ENCODE results near the gene MTHFD2. TPM values are rescaled to one million over a fixed set of nuclear protein-coding genes. Genes with fewer than 3 reads are reported as not detected.

The MTHFD2 gene
- polyA plus RNA-seq (2011; rRNA removed) = 282 and 380 TPM in 2 replicates
- polyA minus RNA-seq (2011; rRNA and poly(A)+ RNA removed) = 200 and 277 TPM in 2 replicates

- H3K4me3 ChIP-seq (ENCODE audit: low read depth, low read length) = peak within 1 kb of the TSS; percentile 100
- peak; percentile 91 for TF ChIP-seq CTCF (IDR thresholded peaks at IDR 0.05; ENCODE audit: insufficient read depth, low read depth, low read length)
- ChIA-PET POLR2A (no interaction called here), CTCF (interaction anchor here (0.8 to 2.1 kb wide), 13 partner anchors 9 to 374 kb away, joined by 3 to 10 read pairs (median 4); partner anchors contain the start of gene MOB1A)
- peak; percentile 84 for DNase-seq (ENCODE audit: low read depth)
- no peaks in the 10 kb centered on the region for H3K27me3 ChIP-seq (ENCODE audit: control insufficient read depth, insufficient read depth, low read length)
- no peaks in the 10 kb centered on the region for H3K36me3 ChIP-seq (ENCODE audit: control insufficient read depth, insufficient read depth, low read length)
Measured at GRCh38 chr2:74198461-74199274, at the start of gene MTHFD2. Gene MTHFD2, plus strand, starts transcription at chr2:74198615. Its CDS starts 27 bp downstream, at chr2:74198642.

- Histone ChIP-seq H3K4me3 (ENCODE audit: low read depth, low read length) (no peak overlapping the region), H3K27me3 (ENCODE audit: control insufficient read depth, insufficient read depth, low read length) (no peaks in the 10 kb centered on the region), H3K36me3 (ENCODE audit: control insufficient read depth, insufficient read depth, low read length) (peaks cover 2% of the 10 kb centered on the region; the same call in 1 of the 2 replicates)
- CTCF ChIA-PET = interaction anchor here (0.6 to 6.5 kb wide), 5 partner anchors 10 to 325 kb away, joined by 3 to 57 read pairs (median 3); no protein-coding TSS in a partner anchor
- no peak for TF ChIP-seq CTCF (IDR thresholded peaks at IDR 0.05; ENCODE audit: insufficient read depth, low read depth, low read length)
- no peak for DNase-seq (ENCODE audit: low read depth)
- POLR2A ChIA-PET = interaction anchor here (0.6 kb wide), 1 partner anchor 35 kb away, joined by 7 read pairs; no protein-coding TSS in a partner anchor
Measured at GRCh38 chr2:74149247-74149525, 49.2 kb upstream of the MTHFD2 start.

GRCh38 chr2:74149570-74150319 is 48.7 kb upstream of the MTHFD2 start:
- POLR2A ChIA-PET = no interaction called here
- no peak for TF ChIP-seq CTCF (IDR thresholded peaks at IDR 0.05; ENCODE audit: insufficient read depth, low read depth, low read length)
- H3K36me3 ChIP-seq (ENCODE audit: control insufficient read depth, insufficient read depth, low read length) = no peaks in the 10 kb centered on the region; the same call in 1 of the 2 replicates
- H3K27me3 ChIP-seq (ENCODE audit: control insufficient read depth, insufficient read depth, low read length) = no peaks in the 10 kb centered on the region
- CTCF ChIA-PET = interaction anchor here (0.6 to 6.5 kb wide), 4 partner anchors 11 to 400 kb away, joined by 3 to 57 read pairs (median 8); no protein-coding TSS in a partner anchor
- DNase-seq (ENCODE audit: low read depth) = no peak
- no peak overlapping the region for H3K4me3 ChIP-seq (ENCODE audit: low read depth, low read length)

GRCh38 chr2:74152954-74153353 is 45.5 kb upstream of the MTHFD2 start:
- DNase-seq (ENCODE audit: low read depth) = no peak
- CTCF ChIA-PET = interaction anchor here (0.8 to 6.5 kb wide), 2 partner anchors 14 to 329 kb away, joined by 3 to 57 read pairs; no protein-coding TSS in a partner anchor
- H3K36me3 ChIP-seq (ENCODE audit: control insufficient read depth, insufficient read depth, low read length) = peaks cover 4% of the 10 kb centered on the region

More at GRCh38 chr2:74152954-74153353, 45.5 kb upstream of the MTHFD2 start:
- no peak overlapping the region for H3K4me3 ChIP-seq (ENCODE audit: low read depth, low read length)
- no peaks in the 10 kb centered on the region for H3K27me3 ChIP-seq (ENCODE audit: control insufficient read depth, insufficient read depth, low read length)
- POLR2A ChIA-PET = no interaction called here
- no peak for TF ChIP-seq CTCF (IDR thresholded peaks at IDR 0.05; ENCODE audit: insufficient read depth, low read depth, low read length)

Measured in BJ (cell line).